ENCODE data around the gene ANXA4.
"Not testable (repeated sequence)": the region's sequence is repeated elsewhere in the genome, so short reads cannot be mapped to it uniquely, and the experiment has no call there.

Gene ANXA4

GRCh38 chr2:69781321-69782248, 39.7 kb downstream of the ANXA4 start:
- DNase-seq, result peak; percentile 25

- no peak for DNase-seq
Measured at GRCh38 chr2:69784228-69784627, 42.3 kb downstream of the ANXA4 start.

- no peak for DNase-seq
Measured at GRCh38 chr2:69785358-69785757, 43.4 kb downstream of the ANXA4 start.

- no peak for DNase-seq
Measured at GRCh38 chr2:69786052-69786560, 44.2 kb downstream of the ANXA4 start.

- DNase-seq, result no peak
Measured at GRCh38 chr2:69789175-69789721, 47.3 kb downstream of the ANXA4 start.

- no peak for DNase-seq
Measured at GRCh38 chr2:69789772-69790600, 48.1 kb downstream of the ANXA4 start.

GRCh38 chr2:69790601-69790959, 48.6 kb downstream of the ANXA4 start:
- no peak for DNase-seq

- DNase-seq, result peak; percentile 89
Measured at GRCh38 chr2:69791045-69791444, 49.1 kb downstream of the ANXA4 start.

- no peak for DNase-seq
Measured at GRCh38 chr2:69796174-69796573, 54.2 kb downstream of the ANXA4 start.

GRCh38 chr2:69797235-69797634, 55.3 kb downstream of the ANXA4 start:
- DNase-seq, result no peak

GRCh38 chr2:69797836-69798289, 55.9 kb downstream of the ANXA4 start:
- DNase-seq, result no peak

GRCh38 chr2:69798290-69798908, 56.5 kb downstream of the ANXA4 start:
- peak; percentile 28 for DNase-seq

GRCh38 chr2:69798909-69799526, 57.1 kb downstream of the ANXA4 start:
- DNase-seq, result peak; percentile 49

- no peak for DNase-seq
Measured at GRCh38 chr2:69801745-69802290, 59.9 kb downstream of the ANXA4 start.

GRCh38 chr2:69802781-69803367, 60.9 kb downstream of the ANXA4 start:
- DNase-seq, result not testable (repeated sequence)

- DNase-seq, result no peak
Measured at GRCh38 chr2:69804416-69804815, 62.5 kb downstream of the ANXA4 start.

- no peak for DNase-seq
Measured at GRCh38 chr2:69805887-69806286, 64.0 kb downstream of the ANXA4 start.

GRCh38 chr2:69807821-69808540, 66.0 kb downstream of the ANXA4 start:
- DNase-seq, result no peak

- no peak for DNase-seq
Measured at GRCh38 chr2:69810550-69810949, 68.6 kb downstream of the ANXA4 start.

- no peak for DNase-seq
Measured at GRCh38 chr2:69811018-69811417, 69.1 kb downstream of the ANXA4 start.

- no peak for DNase-seq
Measured at GRCh38 chr2:69811591-69811990, 69.7 kb downstream of the ANXA4 start.
